GM19324 (cell line): Measurements from ENCODE around the gene PPP1CA.

Experiments
- ATAC-seq: cut with Tn5 transposase; IDR thresholded peaks from one replicate; pipeline ENCODE4 v1.9.1; 2021; ENCODE audit warnings: mild to moderate bottlenecking, moderate library complexity; ENCODE audit not compliant: unreplicated experiment, low FRiP score

Gene PPP1CA

GRCh38 chr11:67389477-67389876, 12.2 kb downstream of the PPP1CA start:
- ATAC-seq, result no peak

GRCh38 chr11:67387518-67387917, 14.1 kb downstream of the PPP1CA start:
- ATAC-seq, result no peak

GRCh38 chr11:67387069-67387468, 14.6 kb downstream of the PPP1CA start:
- ATAC-seq, result no peak

DNA sequence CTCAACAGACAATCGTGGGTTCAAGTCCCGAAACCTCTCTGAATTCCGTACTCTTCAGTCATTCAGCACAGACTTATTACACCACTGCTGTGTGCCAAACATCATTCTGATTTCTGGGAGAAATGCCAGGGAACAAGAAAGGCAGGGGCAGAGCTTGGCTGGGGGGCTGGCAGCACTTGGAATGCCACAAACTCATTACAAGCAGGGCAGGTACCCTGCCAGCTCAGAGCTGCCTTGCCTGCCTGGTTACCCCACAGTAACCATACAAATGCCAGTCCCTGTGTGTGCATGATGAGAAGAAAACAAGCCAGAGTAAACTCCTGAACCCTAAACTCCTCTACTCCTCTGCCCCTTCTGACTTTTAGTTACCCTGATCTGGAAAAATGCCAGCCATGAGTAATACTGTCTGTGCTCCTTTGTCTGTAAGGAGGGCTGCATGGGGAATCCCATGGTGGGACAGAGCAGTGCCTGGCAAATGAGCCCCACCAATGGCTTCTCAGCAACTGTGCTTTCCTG, 16.7 kb downstream of the PPP1CA start:
- no peak for ATAC-seq

DNA sequence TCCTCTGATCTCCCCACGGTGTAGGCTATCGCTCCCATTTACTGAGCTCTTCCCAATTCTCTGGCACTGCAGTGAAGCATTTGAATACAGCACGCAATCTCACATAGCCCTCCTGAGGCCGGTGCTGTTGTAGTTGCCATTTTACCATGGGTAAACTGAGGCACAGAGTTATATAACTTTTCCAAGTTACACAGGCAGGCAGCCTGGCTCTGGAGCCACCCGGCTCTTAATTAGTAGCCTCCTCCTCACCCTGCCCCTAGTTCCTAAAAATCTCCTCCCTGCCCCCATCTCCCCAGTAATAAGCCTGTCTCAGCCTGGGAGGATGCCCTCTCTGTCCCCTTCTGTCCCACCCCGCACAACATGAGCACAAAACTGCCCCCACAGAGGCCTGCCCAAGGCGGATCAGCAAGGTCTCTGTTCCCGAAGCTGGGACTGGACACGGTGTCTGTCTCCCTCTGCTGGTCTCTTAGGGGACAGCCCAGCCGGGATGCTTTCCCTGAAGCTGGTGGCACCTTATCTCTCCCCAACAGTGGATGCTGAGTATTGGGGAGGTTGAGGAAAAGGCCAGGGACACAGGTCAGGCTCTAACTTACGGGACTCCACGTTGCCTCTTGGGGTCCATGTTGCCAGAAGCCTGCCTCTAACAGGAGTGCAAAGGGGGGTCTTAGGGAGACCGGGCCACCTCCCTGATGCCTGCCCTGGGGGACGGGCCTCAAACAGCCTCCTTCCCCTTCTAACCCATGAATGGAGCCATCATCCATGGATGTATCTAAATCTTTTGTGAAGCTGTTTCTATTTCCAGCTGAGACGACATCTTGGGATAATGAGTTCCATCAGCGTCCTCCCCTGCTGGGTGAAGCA, 19.2 kb downstream of the PPP1CA start:
- no peak for ATAC-seq

DNA sequence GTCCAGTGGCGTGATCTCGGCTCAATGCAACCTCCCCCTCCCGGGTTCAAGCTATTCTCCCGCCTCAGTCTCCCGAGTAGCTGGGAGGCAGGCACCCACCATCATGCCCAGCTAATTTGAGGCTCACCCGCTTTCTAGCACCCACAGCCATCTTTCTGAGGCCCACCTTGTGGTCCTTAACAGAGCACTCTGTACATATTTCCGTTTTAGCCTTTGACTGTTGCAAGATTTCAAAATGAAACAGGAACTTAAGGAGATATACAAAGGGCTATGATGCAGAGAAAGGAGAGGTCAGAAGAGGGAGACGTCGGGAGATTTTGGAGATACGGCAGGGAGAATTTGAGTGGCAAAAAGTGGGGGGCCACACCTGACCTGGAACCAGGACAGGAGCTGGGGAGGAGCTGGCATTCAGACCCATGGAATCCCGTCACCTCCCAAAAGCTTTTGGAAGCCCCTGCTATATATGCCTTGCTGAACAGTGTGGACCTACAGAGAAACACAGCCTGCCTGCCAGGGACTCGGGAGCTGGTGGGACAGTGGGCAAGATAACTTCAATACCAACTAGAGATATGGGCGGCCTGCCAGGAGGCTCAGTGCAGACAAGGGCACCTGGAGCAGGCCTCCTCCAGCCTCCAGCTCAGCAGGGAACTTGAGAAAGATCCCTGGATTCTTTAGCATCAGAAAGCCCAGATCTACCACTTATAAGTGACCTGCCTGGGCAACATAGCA, 20.2 kb downstream of the PPP1CA start:
- no peak for ATAC-seq

DNA sequence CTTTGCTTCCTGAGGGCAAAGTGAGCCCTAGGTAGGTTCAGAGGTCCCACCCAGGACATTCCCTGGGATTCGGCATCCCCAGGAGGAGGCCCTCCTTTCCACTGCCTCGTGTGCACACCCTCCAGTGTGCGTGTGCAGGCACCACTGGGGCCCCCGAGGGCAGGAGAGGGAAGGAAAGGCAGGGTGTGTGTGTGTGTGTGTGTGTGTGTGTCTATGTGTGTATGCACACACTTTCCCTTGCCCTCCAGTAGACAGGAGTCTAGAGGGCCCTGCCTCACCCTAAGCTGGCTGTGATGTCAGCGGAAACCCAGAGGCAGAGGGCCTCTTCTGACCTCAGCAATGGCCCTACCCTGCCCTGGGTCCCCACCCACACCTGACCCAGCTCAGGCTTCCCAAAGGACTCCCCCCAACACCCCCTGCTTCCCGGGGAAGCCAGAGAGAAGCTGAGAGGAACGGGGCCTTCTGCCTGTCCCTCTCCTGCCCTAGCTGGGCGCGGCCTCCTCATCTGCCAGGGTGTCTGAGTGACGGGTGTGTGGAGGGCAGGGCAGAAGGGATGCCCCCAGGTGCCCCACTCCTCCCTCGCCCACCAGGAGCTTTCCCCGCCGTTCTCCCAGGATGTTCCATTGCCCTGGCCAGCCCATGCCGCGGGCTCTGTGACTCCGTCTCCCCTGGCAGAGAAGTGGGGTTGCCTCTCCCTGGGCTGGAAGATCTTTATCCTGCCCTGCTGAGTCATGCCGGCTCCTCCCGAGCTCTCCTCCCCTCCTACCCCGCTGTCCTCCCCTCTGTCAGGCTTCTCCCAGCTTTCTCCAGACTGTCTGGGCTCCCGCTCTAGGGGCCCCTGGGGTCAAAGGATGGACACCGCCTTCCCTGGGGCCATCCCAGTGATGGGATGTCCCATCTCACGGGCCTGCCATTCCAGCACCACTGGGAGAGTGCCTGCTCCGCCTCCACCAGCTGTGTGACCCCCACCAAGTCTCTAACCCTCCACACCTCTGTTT, 22.3 kb downstream of the PPP1CA start:
- no peak for ATAC-seq

GRCh38 chr11:67378544-67378943, 23.1 kb downstream of the PPP1CA start:
- no peak for ATAC-seq

DNA sequence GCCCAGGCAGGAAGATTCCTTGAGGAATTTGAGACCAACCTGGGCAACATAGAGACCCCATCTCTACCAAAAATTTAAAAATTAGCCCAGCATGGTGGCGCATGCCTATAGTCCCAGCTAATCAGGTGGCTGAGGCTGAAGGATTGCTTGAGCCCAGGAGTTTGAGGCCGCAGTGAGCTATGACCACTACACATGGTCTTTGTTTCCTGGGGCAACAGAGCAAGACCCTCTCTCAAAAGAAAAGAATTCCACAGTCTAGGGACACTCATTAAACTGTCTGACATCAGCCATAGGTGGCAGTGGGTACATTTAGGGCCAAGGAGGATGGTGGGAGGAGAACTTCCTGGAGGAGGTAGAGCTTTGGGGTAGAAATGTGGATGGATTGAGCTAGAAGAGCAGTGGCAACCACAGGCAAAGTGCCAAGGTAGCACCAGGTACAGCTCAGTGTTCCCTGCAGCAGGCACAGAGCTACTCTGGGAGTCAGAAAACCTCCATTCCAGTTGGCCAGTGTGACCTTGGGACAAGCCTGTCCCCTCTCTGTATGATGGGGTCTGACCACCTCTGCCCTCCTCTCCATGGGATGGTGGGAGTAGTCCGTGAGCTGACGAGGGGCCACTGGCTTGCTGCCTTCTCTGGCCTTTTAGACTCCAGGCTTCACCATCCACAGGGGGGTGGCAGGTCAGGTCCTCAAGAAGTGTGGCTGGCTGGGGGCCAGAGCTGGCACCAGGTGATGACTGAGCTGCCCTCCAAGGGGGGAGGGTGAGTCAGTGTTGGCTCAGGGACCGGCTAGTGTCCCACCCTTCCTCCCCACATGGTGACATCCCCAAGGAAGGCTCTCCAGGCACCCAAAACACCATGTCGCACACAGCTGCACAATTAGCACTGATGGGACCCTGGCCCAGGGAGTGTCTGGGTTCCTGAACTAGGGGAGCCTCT, 24.5 kb downstream of the PPP1CA start:
- ATAC-seq, result no peak

DNA sequence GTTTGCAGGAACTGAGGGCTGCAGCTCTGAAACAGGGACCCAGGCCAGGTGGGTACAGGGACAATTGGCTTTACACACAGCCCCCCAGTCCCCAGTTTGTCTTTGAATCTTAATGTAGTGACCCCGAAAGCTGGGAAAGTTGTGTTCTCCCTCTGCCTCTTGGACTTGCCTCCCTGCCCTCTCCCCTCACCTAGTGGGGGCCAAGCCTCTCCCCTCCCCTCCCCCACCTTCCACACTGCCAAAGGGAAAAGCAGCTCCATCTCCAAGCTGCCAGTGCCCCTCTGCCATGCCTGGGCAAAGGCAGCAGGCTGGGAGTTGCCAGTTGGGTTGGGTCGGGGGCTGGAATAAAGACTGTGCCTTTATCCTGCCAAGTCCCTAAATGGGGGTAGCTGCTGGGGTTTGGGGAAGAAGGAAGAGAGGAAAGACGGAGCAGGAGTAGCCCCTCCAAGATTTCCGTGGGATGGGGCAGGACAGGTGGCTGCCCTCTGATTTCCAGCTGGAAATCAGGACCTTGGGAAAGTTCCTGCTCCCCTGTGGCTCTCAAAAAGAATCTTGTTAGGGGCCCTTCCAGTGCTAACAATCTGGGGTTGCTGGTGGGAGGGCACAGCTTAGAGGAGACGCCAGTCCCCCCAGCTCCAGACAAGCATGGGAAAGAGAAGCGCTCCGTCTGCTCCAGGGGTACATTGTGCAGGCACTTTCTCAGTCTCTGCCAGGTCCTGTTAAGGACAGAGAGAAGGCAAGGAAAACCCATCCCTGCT, 25.4 kb downstream of the PPP1CA start:
- no peak for ATAC-seq

DNA sequence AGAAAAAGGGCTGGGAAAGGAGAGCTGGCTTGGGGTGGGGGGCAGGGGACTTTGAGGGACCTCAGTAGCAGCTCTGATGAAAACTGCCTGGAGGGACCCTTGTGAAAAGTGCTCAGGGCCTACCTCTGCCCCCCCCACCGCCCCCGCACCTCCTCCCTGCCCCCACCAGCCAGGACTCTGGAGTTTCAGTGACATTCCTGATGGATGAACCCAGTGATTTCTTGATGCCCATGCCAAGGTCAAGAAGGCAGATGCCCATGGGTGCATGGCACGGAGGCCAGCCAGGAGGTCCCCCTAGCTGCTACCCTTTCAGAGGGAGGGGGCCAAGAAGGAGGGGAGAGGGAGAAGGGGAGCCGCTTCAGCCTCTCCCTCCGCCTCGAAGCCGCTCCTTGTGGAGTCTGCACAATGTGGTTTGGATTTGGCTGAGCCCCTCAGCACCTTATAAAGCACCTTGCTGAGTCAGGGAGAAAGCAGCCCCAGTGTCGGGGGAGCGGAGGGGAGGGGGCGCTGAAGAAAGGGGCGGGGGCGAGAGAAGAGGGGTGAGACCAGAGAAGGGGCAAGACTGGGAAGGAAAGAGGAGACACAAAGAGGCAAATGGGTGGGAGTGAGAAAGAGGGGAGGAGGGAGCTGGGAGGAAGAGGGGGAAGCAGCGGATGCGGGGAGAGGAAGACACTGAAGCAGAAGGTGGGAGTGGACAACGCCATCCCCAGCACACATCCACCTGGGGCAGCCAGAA, 26.2 kb downstream of the PPP1CA start:
- no peak for ATAC-seq

- ATAC-seq, result no peak
These were observed 26.9 kb downstream of the PPP1CA start for GRCh38 chr11:67374571-67375281.

GRCh38 chr11:67373648-67374570, 27.7 kb downstream of the PPP1CA start:
- ATAC-seq, result no peak

DNA sequence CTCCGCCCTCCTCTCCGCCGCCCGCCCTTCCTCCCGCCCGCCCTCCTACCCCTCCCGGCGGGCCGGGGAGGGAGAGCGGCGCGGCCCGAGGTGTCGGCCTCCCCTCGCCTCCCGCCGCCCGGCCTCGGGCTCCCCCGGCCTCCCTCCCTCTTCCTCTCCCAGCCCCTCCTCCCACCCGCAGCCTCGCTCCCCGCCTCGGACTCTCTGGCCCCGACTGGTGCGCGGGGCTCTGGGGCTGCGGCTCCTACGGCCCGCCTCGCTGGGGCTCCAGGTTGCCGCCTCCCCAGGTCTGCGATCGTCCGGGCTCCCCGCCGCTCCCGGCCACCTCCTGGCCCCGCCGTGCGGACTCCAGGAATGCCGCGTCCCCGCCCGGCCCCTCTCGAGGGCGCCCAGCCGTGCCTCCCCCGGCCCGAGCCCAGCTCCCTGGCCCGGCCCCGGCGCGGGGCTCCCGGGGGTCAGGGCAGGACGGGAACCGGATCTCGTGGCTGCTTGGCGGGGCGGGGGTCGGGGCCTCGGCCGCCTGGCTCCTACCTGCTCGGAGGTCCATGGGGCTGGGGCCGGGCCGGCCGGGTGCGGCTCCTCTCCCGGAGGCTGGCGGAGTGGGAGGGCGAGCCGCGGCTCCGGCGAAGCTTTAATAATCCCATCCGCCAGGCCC, 28.5 kb downstream of the PPP1CA start, which contains the start of gene CLCF1:
Gene CLCF1 (minus strand): TSS at position 606 of the 655 bp plus-strand sequence. CDS start 59 bp downstream, at position 547.
- no peak for ATAC-seq

DNA sequence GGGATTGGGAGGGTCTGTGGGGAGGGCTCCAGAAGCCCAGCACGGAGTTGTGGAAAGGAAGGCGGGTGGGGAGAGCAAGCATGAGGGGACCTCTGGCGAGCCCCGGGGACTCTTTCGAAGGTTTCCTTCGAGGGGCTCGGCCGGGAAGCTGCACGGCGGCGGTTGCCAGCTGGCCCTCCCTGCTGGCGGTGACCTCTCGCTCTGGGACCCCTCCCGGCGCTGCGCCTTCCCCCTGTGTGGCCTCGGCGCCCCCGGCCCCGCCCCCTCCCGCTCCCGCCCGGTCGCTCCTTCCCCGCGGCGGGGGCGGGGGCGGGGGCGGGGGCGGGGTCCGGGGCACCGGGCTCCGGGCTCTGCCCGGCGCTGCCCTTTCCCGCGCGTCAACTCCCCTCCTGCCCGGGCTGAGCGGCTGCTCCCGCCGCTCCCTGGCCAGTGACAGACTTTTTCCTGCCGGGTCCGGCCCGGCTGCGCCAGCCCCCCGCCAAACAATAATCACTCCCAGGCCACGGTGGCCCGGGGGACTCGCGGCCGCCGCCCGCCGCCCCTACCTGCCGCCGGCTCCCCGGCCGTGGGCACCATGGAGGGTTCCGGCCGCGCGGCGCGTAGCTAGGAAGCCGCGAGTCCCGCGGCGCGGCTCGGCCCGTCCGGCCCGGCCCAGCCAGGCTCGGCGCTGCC, 29.2 kb downstream of the PPP1CA start:
- no peak for ATAC-seq
